Stimulated activated CD8-positive, alpha-beta memory T cell treated with anti-CD3 and anti-CD28 coated beads, Interleukin-15, amount 100 ng/mL, for 24 hours (primary cell): ENCODE results near the gene CITED2.

Experiments
- DNase-seq: peaks from one replicate; pipeline ENCODE4 v3.0.0-alpha.2; 2020; ENCODE audit warnings: low read depth

The CITED2 gene

DNA sequence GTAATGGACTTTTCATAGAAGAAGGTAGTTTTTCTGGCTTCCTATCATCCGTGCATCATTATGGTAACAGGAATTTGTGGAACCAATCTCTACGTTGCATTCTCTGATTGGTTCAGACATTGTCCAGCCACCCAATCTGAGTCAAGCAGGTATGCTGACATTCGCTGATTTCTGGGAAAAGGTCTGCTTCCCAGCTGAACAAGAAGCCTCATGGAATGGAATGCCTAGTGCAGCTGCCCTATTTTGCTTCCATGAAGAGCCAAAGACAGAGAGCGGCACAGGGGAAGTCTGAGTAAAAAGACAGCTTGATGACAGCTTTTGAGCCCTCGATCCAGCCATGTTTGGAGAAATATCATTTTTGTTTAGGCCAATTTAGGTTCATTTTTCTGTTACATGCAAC lies 44.1 kb downstream of the CITED2 start:
- no peak for DNase-seq

DNA sequence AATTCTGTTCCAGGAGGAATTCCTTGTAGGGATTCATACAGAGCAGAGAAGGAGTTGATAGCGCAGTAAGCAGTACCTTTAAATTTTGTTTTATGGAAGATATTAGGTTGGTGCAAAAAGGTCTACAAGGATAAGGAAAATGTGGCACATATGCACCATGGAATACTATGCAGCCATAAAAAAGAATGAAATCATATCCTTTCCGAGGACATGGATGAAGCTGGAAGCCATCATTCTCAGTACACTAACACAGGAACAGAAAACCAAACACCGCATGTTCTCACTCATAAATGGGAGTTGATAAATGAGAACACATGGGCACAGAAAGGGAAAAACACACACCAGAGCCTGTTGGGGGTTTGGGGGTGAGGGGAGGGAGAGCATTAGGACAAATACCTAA lies 45.2 kb downstream of the CITED2 start:
- no peak for DNase-seq

DNA sequence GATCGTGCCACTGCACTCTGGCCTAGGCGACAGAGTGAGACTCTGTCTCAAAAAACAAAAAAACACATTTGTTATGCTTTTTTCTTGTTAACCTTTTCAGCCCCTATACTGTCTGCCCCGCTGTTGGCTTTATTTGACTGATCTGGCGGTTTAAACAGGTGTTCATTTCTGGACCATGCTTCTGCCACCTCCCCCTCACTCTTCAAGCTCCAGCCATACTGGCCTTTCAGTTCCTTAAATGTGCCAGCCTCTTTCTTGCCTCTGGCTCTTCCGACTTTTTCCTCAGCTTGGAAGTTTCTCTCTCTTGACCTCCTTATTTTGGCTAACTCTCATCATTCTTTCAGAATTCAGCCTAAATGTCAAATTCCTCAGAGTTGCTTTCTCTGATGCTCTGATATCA lies 47.4 kb downstream of the CITED2 start:
- DNase-seq: no peak

DNA sequence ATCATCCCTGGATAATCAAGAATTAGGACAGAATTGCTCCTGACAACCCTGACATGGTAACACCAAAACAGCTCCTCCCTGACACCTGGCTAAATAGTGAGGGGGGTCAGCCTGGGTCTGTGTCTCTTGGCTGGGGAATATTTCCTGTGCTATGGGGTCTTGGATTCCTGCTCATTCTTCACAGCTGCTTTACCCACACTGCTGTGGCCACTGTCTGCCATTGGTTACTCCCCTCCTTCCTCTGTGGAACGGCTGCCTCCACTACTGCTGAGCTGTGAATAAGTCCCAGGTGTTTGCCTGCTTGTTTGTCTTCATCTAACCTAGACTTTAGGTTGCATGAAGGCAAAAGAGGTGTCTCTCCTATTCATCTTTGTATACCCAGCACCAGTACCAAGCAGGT lies 48.8 kb downstream of the CITED2 start:
- DNase-seq: no peak

DNA sequence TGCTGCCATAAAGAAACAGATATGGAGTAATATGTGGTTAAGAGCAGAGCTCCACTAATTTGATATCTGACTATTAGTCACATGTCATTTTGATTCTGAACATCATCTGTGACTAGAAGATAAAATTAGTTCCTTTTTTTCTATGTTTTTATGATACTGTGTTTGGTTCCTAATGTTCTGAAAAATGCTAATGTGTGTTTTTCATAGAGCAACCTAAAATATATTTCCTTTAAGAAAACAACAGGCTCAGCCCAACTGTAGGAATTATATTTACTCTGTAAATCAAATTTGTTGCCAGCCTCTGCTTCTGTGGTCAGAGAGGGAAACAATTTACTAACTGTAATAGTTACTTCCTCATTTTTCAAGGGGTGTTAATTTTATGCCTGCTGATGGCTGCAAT lies 49.3 kb downstream of the CITED2 start:
- no peak for DNase-seq

DNA sequence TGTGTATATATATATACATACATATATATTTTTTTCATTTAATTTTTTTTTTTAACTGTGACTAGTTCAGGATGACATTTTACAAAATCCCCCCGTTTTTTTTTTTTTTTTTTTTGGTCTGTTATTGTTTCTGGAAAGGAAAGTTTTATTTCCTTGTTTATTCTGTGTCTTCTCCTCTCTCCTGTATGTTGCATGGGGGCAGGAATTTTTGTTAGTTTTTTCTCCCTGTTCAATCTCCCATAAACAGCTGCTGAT lies 50.2 kb downstream of the CITED2 start:
- no peak for DNase-seq

DNA sequence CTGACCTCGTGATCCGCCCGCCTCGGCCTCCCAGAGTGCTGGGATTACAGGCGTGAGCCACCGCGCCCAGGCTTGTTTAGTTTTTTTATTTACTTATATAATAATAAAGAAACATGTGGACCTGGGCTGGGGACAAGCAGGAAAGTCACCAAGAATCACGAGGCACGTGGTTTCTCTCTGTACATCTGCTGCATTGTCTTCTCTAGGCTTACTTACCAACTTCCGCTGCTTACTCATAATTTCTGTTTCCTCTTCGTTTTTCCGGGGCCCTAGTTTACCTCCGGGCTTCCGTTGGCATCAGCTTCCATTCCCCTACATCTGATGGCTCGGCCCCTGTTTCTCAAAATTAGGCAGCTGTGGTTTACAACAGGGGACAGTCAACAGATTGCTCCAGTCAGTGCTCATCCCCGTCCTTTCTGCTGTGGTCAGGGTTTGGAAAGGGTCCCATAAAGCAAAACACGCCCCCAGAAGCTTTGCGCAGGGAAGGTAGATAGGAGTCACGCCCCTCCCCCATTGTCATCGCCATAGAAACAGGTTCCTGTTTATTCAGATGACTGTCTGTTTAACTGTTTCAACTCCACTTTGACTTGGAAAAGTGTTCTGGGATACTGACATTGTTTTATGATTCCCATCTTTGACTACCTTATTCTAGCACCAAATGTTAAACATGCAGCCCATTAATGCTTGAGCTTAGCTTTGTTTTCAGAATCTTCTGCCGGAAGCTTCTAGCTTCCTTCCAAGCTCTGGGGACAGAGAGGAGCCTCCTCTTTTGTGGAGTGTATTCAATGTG lies 50.7 kb downstream of the CITED2 start:
- DNase-seq: peak; percentile 28
